ENCODE measurements around the gene ITPRIP.

Gene ITPRIP

GRCh38 chr10:104325436-104326435, 12.5 kb downstream of the ITPRIP start:
- H3K4me3 Mint-ChIP-seq: peak overlapping the region in 1 of 3 experiments; percentile 20
- peak overlapping the region in 2 of 3 experiments; percentile 83 to 100 for H3K27ac Mint-ChIP-seq
- peaks cover 4% of the 10 kb centered on the region for H3K27me3 Mint-ChIP-seq (ENCODE audit: low read depth)
- H3K9me3 Mint-ChIP-seq: no peaks in the 10 kb centered on the region
- no peak for TF ChIP-seq CTCF (IDR thresholded peaks at IDR 0.05; ENCODE audit: unreplicated experiment in 3 of 3)
- peaks cover 3% of the 10 kb centered on the region for H3K36me3 Mint-ChIP-seq (ENCODE audit: low read depth)
- H3K4me1 Mint-ChIP-seq: peaks cover 80% of the 10 kb centered on the region

GRCh38 chr10:104324931-104325330, 13.3 kb downstream of the ITPRIP start:
- Mint-ChIP-seq H3K4me1 (peaks cover 80% of the 10 kb centered on the region), H3K36me3 (ENCODE audit: low read depth) (peaks cover 3% of the 10 kb centered on the region), H3K27ac (peak overlapping the region in 1 of 3 experiments; percentile 68), H3K27me3 (ENCODE audit: low read depth) (peaks cover 4% of the 10 kb centered on the region), H3K4me3 (no peak overlapping the region), H3K9me3 (no peaks in the 10 kb centered on the region)
- TF ChIP-seq CTCF (IDR thresholded peaks at IDR 0.05; ENCODE audit: unreplicated experiment in 3 of 3): no peak

- Mint-ChIP-seq H3K4me1 (peaks cover 80% of the 10 kb centered on the region), H3K27ac (no peak overlapping the region), H3K36me3 (ENCODE audit: low read depth) (peaks cover 7% of the 10 kb centered on the region), H3K4me3 (no peak overlapping the region), H3K9me3 (no peaks in the 10 kb centered on the region), H3K27me3 (ENCODE audit: low read depth) (peaks cover 4% of the 10 kb centered on the region)
- TF ChIP-seq CTCF (IDR thresholded peaks at IDR 0.05; ENCODE audit: unreplicated experiment in 3 of 3): no peak
Observed at GRCh38 chr10:104324221-104324686, 14.0 kb downstream of the ITPRIP start.

GRCh38 chr10:104323760-104324201, 14.5 kb downstream of the ITPRIP start:
- Mint-ChIP-seq H3K9me3 (no peaks in the 10 kb centered on the region), H3K36me3 (ENCODE audit: low read depth) (peaks cover 7% of the 10 kb centered on the region), H3K27me3 (ENCODE audit: low read depth) (peaks cover 4% of the 10 kb centered on the region), H3K4me3 (no peak overlapping the region), H3K4me1 (peaks cover 77% of the 10 kb centered on the region), H3K27ac (no peak overlapping the region)
- no peak for TF ChIP-seq CTCF (IDR thresholded peaks at IDR 0.05; ENCODE audit: unreplicated experiment in 3 of 3)

- peak overlapping the region; percentile 31 to 55 (median 35) for H3K27ac Mint-ChIP-seq
Observed at GRCh38 chr10:104323085-104323484, 15.2 kb downstream of the ITPRIP start.

More at GRCh38 chr10:104323085-104323484, 15.2 kb downstream of the ITPRIP start:
- H3K4me3 Mint-ChIP-seq: no peak overlapping the region
- peaks cover 9% of the 10 kb centered on the region for H3K36me3 Mint-ChIP-seq (ENCODE audit: low read depth)
- no peaks in the 10 kb centered on the region for H3K9me3 Mint-ChIP-seq
- peaks cover 4% of the 10 kb centered on the region for H3K27me3 Mint-ChIP-seq (ENCODE audit: low read depth)
- no peak for TF ChIP-seq CTCF (IDR thresholded peaks at IDR 0.05; ENCODE audit: unreplicated experiment in 3 of 3)
- peaks cover 71% of the 10 kb centered on the region for H3K4me1 Mint-ChIP-seq

Measured in nephron (organoid).